ENCODE measurements around the gene SLC12A2. TPM values are rescaled to one million over a fixed set of nuclear protein-coding genes. Genes with fewer than 3 reads are reported as not detected.
A peak's percentile ranks its signal among the peaks of the same experiment; 100 is the strongest.

SLC12A2 gene
- total RNA-seq, 1 donor from 2014 or later, result 77.8 TPM

DNA sequence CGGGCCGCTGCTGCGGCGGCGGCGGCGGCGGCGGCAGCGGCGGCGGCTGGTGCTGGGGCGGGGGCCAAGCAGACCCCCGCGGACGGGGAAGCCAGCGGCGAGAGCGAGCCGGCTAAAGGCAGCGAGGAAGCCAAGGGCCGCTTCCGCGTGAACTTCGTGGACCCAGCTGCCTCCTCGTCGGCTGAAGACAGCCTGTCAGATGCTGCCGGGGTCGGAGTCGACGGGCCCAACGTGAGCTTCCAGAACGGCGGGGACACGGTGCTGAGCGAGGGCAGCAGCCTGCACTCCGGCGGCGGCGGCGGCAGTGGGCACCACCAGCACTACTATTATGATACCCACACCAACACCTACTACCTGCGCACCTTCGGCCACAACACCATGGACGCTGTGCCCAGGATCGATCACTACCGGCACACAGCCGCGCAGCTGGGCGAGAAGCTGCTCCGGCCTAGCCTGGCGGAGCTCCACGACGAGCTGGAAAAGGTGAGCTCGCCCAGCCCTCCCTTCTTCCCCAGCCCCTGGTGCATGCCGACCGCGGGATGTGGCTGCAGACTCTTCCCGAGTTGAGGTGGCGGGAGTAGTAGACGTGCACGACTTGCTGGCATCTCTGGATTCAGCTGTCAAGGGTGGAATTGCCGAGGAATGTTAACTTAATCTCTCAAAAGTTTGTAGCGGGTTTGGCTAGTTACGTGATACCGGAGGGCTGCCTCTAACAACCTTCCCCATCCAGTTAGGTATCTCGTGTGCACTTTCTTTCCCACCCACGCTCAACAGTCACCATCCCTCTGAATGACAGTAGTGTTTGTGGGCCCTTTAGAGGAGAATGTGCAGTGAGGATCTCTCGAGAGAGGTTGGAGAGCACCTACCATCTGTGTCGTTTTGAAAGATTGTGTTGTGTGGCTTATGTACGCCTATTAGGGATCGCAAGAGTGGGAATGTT is 932 bp downstream of the SLC12A2 start:
- TF ChIP-seq, protein P1, sequence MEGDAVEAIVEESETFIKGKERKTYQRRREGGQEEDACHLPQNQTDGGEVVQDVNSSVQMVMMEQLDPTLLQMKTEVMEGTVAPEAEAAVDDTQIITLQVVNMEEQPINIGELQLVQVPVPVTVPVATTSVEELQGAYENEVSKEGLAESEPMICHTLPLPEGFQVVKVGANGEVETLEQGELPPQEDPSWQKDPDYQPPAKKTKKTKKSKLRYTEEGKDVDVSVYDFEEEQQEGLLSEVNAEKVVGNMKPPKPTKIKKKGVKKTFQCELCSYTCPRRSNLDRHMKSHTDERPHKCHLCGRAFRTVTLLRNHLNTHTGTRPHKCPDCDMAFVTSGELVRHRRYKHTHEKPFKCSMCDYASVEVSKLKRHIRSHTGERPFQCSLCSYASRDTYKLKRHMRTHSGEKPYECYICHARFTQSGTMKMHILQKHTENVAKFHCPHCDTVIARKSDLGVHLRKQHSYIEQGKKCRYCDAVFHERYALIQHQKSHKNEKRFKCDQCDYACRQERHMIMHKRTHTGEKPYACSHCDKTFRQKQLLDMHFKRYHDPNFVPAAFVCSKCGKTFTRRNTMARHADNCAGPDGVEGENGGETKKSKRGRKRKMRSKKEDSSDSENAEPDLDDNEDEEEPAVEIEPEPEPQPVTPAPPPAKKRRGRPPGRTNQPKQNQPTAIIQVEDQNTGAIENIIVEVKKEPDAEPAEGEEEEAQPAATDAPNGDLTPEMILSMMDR (conservative IDR thresholded peaks at IDR 0.05), result no peak
- peak; percentile 74 for DNase-seq (ENCODE audit: extremely low spot score, unreplicated experiment)
- H3K4me1 Mint-ChIP-seq (ENCODE audit: unreplicated experiment), result peaks cover 43% of the 10 kb centered on the region
- H3K4me3 Mint-ChIP-seq, result peak overlapping the region; percentile 90
- peaks cover 16% of the 10 kb centered on the region for H3K36me3 Mint-ChIP-seq
- H3K27ac Mint-ChIP-seq, result peak overlapping the region; percentile 55
- no peaks in the 10 kb centered on the region for H3K27me3 Mint-ChIP-seq
- H3K9me3 Mint-ChIP-seq, result no peaks in the 10 kb centered on the region

DNA sequence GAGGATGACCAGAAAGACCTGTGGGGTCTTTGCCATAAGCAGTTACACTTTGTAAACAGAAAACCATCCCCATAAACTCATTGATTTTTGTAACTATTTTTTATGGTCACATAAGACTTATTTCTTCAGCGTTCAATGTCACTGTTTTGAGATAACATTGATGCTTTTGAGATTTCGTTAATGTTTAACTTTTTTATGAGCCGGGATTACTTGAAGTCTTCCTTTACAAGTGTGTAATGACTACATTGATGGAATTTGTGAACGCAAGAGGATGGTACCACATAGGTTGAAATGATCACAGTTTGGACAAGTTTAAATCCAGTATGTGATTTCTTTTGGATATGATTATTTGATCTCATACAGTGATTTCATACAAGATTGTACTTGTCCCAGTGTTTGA is 1.8 kb downstream of the SLC12A2 start:
- peaks cover 19% of the 10 kb centered on the region for H3K36me3 Mint-ChIP-seq
- H3K9me3 Mint-ChIP-seq, result no peaks in the 10 kb centered on the region
- TF ChIP-seq, protein P1 (conservative IDR thresholded peaks at IDR 0.05), result no peak
- peak overlapping the region; percentile 90 for H3K4me3 Mint-ChIP-seq
- H3K27ac Mint-ChIP-seq, result peak overlapping the region; percentile 55
- H3K27me3 Mint-ChIP-seq, result no peaks in the 10 kb centered on the region
- DNase-seq (ENCODE audit: extremely low spot score, unreplicated experiment), result no peak
- H3K4me1 Mint-ChIP-seq (ENCODE audit: unreplicated experiment), result peaks cover 38% of the 10 kb centered on the region

DNA sequence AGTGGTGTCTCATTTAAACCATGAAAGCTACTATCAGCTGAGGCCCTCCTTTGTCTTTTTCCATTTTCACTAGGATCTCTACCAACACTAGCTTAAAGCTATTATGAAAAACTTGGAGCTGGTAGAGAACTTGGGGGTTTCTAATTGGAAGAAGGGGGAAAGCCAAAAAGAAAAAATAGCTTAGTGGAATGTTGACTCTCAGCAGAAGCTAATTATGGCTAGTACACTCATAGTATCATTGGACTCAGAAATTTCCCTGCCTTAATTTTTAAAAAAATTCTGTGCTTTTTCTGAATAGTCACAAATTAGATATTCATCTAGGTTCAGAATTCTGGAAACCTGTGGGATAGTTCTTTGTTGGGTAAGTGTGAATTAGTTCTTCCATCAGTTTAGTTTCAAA is 8.0 kb downstream of the SLC12A2 start:
- Mint-ChIP-seq H3K27me3 (no peaks in the 10 kb centered on the region), H3K4me3 (no peak overlapping the region), H3K4me1 (ENCODE audit: unreplicated experiment) (peaks cover 25% of the 10 kb centered on the region), H3K27ac (no peak overlapping the region), H3K9me3 (peaks cover 4% of the 10 kb centered on the region), H3K36me3 (peaks cover 49% of the 10 kb centered on the region)
- TF ChIP-seq, protein P1 (conservative IDR thresholded peaks at IDR 0.05), result no peak
- no peak for DNase-seq (ENCODE audit: extremely low spot score, unreplicated experiment)

GRCh38 chr5:128092144-128092543 is 8.6 kb downstream of the SLC12A2 start:
- Mint-ChIP-seq H3K4me1 (ENCODE audit: unreplicated experiment) (peaks cover 21% of the 10 kb centered on the region), H3K27me3 (no peaks in the 10 kb centered on the region), H3K9me3 (peaks cover 4% of the 10 kb centered on the region), H3K27ac (no peak overlapping the region), H3K36me3 (peaks cover 48% of the 10 kb centered on the region), H3K4me3 (no peak overlapping the region)
- TF ChIP-seq, protein P1 (conservative IDR thresholded peaks at IDR 0.05), result no peak
- no peak for DNase-seq (ENCODE audit: extremely low spot score, unreplicated experiment)

DNA sequence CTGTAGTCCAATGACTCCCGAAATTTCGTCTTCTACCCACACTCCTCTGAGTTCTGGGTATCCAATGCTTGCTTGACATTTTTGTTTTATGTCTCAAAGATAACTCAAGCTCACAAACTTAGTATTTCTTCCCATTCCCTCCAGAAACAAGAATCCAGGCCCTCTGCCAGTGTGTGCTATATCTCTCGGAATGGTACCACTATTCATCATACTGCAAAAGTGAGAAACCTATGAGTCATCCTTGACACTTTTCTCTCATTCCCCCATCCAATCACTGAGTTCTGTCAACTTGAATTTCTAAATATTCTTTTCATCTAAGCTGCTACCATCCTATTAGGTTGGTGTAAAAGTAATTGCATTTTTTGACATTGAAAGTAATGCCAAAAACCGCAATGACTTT is 9.8 kb downstream of the SLC12A2 start:
- H3K27ac Mint-ChIP-seq, result no peak overlapping the region
- no peak overlapping the region for H3K4me3 Mint-ChIP-seq

More for the DNA sequence above, 9.8 kb downstream of the SLC12A2 start:
- TF ChIP-seq, protein P1 (conservative IDR thresholded peaks at IDR 0.05), result no peak
- DNase-seq (ENCODE audit: extremely low spot score, unreplicated experiment), result no peak
- Mint-ChIP-seq H3K36me3 (peaks cover 46% of the 10 kb centered on the region), H3K27me3 (no peaks in the 10 kb centered on the region), H3K9me3 (peaks cover 4% of the 10 kb centered on the region), H3K4me1 (ENCODE audit: unreplicated experiment) (peaks cover 11% of the 10 kb centered on the region)
